Thyroid gland (tissue), 4 donors: ENCODE results near the gene MNS1.
"Not testable (repeated sequence)": the region's sequence is repeated elsewhere in the genome, so short reads cannot be mapped to it uniquely, and the experiment has no call there.

Experiments used
- CTCF ChIP-seq, 6 experiments: fragments of 200-600 bp in 3 of 6; fragments of 450-650 bp in 3 of 6; sonication (generic) in 3 of 6; IDR thresholded peaks; one replicate each; pipeline ENCODE4 v1.5.1; 2016 to 2019; ENCODE audit warnings: antibody characterized with exemption in 6 of 6, mild to moderate bottlenecking in 2 of 6, inconsistent platforms in 1 of 6, moderate library complexity in 1 of 6
- POLR2A ChIP-seq, 2 donors: fragments of 450-650 bp; IDR thresholded peaks; one replicate each; pipeline ENCODE4 v1.6.1; 2017; ENCODE audit warnings: antibody characterized with exemption in 2 of 2, mild to moderate bottlenecking in 2 of 2, moderate library complexity in 1 of 2

GRCh38 chr15:56485426-56485825 lies 20.5 kb upstream of the MNS1 start:
- not testable (repeated sequence) for TF ChIP-seq CTCF, POLR2A (IDR thresholded peaks at IDR 0.05)
